RKO (cell line): ENCODE measurements around the gene MORN1.
"Not testable (repeated sequence)": the region's sequence is repeated elsewhere in the genome, so short reads cannot be mapped to it uniquely, and the experiment has no call there.

Experiments used
- DNase-seq: peaks from one replicate; pipeline ENCODE4 v3.0.0-alpha.2; 2016; ENCODE audit warnings: low spot score

MORN1 gene

DNA sequence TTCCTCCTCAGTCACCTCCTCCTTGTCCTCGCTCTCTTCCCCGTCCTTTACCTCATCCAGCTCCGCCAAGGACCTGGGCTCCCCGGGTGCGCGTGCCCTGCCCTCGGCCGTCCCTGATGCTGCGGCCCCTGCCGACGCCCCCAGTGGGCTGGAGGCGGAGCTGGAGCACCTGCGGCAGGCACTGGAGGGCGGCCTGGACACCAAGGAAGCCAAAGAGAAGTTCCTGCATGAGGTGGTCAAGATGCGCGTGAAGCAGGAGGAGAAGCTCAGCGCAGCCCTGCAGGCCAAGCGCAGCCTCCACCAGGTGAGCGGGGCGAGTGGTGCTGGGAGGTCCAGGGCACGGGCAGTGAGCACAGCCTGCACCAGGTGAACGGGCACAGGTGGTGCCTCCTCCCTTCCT lies 87.1 kb downstream of the MORN1 start:
- no peak for DNase-seq

DNA sequence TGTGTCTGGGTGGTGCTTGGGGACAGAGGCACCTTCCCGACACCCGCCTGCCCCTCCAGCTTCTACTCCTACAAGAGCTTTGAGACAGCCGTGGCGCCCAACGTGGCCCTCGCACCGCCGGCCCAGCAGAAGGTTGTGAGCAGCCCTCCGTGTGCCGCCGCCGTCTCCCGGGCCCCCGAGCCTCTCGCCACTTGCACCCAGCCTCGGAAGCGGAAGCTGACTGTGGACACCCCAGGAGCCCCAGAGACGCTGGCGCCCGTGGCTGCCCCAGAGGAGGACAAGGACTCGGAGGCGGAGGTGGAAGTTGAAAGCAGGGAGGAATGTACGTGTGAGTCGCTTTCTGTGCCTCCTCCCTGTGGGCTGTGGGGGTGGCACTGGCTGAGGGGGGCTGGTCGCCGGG lies 87.6 kb downstream of the MORN1 start:
- DNase-seq: no peak

DNA sequence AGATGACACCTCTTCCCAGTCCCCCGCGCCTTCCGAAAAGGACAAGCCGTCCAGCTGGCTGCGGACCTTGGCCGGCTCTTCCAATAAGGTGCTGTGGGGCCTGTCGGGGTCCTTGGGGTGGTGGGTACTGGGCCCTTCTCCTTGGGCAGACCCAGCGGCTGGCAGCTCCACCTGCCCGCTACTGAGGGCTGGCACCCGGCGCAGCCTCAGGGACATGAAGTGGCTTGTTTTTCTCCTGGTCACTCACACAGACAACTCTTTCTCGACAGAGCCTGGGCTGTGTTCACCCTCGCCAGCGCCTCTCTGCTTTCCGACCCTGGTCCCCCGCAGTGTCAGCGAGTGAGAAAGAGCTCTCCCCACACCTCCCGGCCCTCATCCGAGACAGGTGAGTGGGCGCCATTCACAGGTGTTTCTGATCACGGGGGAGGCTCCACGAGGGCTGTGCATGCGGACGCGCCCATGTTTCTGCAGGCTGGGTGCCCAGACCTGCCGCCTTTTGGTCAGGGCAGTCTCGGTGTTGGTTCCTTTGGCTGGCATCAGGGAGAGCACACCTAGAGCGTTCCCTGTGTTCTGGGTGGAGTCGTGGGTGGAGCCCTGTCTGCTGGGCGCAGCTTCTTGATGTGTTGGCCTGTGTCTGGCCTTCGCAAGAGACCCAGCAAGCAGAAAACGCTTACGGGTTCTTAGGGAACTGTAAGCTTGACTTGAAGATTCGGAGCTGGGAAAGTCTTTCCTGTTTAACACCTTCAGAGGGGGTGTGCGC lies 88.2 kb downstream of the MORN1 start:
- DNase-seq: no peak

DNA sequence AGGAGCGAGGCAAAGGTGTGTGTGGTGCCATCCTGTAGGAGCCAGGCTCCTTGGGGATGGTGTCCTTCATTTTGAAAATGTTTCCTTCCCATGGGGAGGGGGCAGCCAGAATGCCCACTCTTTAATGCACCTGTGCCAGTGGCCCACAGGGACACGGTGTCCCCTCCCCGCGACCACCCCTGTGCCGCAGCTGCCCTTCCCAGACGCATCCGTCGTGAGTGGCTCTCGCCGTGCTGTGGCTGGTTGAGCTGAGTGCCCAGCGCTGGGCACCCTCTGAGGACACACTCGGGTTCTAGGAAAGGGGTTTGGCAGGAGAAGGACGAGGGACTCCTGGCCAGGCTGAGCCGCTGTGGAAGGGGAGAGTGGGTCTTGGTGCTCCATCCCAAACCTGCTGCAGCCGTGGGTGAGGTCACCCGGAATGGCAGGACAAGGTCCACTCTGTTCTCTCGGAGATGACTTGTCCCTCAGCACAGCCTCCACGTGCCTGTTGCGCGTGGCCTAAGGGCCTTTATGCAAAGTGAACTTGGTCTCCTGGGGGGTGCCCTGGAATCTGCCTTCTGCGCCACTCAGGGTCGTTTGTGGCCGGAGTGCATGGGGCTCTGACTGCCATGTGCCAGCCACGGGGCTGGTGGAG lies 88.9 kb downstream of the MORN1 start:
- no peak for DNase-seq

DNA sequence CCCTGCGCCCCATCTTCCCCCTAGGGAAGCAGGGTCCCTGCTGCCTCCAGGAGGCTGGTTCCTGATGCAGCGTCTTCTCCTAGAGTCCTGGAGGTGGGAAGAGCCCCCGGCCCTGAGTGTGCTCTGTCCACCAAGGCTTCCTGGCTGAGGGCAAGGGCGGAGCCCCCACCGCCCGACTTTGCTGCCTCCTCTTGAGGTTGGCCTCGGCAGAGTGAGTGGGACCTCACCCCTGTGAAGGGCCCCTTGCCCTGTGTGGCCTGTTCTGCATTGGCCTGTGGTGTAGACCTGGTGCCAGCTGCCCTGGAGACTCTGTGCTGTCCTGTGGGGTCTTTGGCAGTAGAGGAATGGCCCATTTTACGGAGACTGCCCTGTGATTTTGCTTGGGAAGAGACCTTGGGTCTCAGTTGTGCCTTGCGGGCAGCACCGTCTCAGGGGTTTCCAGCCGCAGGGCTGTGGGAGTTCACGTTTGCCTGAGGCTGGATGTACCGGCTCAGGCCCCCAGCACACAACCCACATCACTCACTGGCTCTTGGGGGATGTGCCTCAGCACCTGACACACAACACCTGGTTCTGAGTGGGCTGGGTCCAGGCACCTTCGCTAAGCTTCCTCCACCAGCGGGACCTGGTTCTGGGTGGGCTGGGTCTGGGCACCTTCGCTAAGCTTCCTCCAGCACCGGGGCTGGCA lies 89.6 kb downstream of the MORN1 start:
- no peak for DNase-seq

DNA sequence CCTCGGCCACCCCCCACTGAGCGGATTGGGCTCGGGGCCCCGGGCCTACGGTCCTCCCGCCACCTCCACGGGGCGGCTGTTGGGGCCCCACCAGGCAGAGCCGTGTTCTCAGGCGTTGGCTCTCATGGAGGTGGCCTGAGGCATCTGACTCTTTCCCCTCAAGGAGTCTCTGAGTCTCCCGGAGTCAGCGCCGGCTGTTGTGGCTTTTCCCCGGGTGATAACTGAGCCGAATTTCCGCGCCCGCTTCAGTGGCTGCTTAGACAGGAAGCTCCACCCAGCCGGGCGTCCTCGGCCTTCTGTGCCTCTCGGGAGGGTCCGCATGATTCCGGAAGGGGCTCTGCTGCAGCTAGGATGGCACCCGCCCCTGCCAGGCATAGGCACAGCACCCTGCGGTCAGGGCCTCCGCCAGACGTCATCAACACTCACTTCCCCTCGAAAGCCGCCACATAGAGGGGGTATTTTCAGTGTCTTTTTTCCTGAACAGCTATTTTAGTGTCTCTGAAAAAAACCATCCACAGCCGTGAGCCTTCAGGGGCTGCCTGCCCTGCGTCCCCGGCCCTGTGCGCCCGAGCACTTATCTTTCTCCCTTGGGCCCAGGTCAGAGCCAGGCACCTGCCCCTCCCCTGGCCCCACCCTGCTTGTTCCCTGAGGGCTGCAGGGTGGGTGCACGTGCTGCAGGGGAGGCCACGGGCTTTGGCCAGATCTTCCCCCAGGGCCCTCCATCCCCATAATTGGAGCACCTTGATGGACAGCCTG lies 90.3 kb downstream of the MORN1 start:
- no peak for DNase-seq

DNA sequence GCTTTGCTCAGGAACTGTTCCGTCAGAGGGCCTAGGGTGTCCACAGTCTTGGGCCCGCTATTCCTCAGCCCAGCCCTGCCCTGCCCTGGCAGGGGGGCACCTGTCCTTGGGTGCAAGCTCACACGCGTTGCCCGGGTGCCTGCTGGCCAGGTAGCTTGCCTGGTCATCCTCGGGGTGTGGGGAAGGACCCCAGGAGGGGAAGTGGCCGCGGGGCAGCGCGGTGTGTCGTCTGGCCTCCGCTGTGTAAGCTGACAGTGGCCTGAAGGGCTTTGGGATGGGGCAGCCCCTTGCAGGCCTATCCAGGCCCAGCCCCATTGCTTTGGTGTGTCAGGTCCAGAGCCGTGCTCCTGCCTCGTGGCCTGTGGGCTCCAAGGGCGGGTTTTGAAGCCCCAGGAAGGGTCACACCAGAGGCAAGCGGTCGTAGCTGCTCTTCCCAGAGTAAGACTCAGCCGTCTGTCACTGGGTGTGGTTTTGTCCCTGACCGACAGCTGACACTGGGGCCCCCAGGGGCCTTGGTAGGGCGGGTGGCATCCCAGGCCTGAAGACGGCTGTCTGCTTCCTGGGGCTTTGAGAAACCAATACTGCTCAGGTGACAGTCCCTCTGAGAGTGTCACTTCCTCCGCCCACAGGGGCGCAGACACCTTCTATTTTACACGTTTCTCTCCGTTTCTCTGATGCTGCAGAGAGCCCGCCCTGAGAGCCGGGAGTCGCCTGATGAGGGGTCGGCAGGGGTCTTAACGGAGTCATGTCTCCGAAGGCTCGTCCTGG lies 91.2 kb downstream of the MORN1 start:
- DNase-seq: no peak

DNA sequence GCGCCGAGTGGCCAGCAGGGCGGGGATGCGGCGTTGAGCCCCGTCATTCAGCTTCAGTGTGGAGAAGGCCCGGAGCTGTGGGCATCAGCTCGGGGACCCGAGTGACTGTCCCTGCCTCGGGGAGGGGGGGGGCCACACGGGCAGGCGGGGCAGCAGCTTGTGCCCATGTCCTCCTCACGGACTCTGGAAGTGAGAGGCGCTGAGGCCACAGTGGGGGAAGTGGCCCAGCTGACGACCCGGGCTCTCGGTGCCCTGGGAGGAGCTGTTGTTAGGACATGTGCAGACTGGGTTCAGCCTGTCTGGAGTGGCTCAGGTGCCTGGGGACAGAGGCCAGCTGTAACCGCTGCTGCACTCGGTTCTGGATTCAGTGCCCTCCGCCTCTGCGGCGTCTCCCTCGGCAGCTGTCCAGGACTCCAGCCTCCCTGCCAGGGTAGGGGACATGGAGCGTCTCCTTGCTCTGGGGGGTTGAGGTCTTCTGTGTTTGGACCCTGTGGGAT lies 92.2 kb downstream of the MORN1 start:
- DNase-seq: no peak

DNA sequence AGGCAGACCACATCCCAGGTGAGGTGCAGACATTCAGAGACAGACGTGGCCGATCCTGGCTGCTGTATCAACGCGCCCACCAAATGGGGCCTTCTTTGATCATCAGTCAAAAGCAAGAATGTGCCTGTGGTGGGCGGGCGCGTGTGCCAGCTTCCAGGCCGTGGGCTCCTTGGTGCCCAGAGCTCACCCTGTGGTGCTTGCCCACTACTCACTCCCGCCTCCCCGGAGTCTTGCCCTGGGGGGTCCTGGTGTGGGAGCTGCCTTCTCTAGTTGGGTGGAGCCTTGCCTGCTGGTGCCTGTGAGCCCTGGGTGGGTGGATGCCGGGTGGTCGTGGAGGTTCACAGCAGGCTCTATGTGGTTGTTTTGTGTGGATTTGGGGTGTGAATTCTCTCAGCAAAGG lies 92.7 kb downstream of the MORN1 start:
- DNase-seq: no peak

DNA sequence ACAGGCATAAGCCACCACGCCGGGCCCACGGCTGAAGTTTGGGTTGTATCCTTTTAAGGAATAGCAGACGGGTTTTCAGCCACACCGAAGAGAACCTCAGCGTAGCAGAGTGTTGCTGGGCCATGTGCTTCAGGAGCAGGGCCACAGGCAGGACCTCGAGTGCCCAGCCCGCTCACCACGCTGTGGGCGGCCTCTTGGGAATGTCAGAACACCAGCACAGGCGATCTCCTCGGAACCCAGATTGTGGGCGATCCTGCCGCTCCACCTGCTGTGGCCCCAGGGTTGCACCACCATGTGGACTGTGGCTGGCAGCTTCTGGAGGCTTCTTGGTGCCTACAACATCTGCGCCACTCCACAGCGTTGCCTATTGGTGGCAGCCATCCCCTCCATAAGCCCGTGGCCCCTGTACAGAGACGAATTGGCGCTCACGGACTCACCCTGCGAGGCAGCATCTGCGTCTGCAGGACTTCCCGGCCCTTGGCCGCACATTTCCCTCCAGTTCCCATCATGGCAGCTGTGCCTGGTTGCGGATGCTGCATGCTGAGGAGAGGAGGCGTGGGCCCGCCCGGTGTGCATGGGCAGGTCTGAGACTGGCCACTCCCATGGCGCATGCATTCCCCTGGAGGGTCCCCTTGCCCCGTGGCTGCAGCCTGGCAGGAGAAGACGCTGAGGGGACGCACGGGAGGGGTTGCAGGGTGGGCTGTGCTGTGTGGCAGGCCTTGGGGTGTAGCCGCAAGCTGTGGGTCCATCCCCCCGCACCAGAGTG lies 93.9 kb downstream of the MORN1 start:
- DNase-seq: no peak

DNA sequence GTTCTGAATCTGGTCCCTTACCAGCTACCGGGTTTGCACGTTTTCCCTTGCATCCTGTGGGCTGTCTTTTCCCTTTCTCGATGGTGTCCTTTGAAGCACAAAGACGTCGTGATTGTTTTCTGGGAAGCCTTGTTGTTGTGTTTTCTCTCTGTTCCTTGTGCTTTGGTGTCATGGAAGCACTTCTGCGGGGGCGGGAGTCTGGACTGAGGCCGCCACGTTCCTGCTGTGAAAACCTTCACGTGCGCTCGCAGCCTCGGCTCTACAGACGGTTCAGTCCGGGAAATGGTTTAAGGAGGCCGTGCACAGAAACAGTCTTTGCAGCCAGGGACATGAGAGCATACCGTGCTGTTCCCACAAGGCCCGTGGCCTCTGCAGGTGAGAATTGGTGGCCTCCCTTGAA lies 94.7 kb downstream of the MORN1 start:
- DNase-seq: no peak

DNA sequence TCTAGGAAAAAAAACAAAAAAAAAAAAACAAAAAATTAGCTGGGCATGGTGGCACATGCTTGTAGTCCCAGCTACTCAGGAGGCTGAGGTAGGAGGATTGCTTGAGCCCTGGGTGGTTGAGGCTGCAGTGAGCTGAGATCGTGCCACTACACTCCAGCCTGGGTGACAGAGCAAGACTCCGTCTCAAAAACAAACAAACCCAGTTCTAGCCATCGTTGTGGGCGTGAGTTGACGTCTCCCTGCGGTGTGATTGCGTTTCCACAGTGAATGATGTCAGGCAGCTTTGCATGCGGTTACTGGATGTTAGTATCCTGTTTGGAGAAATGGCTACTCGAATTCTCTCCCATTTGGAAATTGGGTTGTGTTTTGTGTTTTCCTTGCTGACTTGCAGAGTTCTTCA lies 95.1 kb downstream of the MORN1 start:
- not testable (repeated sequence) for DNase-seq

DNA sequence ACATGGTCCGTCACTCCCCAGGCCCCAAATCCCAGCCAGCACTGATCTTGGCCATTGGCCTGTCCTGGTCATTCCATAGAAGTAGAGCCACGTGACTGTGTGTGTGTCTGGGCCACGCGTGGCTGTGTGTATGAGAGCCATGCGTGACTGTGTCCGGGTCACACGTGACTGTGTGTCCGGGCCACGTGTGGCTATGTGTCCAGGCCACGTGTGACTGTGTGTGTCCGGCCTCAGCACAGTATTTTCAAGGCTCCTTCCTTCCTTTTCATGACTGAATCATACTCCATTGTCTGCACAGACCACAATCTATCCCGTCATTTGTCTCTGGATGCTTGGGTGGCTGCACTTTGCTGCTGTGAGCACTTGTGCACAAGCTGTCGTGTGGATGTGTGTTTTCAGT lies 95.8 kb downstream of the MORN1 start:
- no peak for DNase-seq

DNA sequence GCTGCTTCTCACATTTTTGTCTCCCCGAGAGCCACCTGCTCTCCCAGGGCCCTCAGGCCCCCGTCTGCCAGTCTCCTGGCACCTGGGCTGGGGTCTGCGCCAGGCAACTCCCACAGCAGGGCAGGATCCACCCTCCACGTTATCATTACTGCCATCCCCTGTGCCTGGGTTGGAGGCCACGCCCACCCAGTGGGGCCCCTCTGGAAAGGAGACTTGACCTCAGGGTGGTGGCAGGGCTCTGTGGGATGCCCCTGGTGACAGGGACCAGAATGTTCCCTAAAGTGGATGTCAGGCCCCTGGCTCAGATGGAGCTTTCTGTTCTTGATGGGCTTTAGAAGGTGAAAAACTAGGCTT lies 96.7 kb downstream of the MORN1 start:
- DNase-seq: no peak

DNA sequence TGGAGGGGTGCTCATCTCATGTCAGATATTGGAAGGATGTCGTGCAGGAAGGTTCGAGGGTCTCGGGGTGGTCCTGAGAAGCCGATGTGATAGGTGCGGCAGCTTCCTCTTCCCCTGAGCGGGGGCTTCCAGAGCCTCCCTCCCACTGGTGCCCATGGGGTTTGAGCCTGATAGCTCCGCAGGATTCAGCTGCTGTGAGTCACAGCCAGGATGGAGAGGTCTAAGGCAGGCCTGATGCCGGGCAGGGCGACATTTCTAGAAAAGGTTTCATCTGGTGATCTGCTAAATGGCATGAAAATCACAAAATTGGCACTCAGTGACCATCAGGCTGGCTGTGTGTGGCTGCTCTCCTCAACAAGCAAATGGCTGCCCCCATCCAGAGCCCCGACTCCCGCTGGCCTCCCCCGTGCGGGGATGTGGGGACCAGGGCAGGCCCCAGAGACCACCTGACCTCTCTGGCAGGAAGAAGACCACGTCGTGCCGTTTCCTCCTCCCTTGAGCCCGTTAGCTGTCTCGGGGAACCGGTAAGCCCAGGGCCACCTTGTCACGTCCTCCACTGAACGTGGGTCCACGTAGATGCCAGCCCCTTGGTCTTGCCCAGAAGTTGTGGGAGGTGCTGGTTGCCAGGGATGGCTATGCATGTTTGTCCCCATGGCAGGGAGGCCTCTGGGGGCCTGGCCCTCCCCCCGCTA lies 97.2 kb downstream of the MORN1 start:
- no peak for DNase-seq

DNA sequence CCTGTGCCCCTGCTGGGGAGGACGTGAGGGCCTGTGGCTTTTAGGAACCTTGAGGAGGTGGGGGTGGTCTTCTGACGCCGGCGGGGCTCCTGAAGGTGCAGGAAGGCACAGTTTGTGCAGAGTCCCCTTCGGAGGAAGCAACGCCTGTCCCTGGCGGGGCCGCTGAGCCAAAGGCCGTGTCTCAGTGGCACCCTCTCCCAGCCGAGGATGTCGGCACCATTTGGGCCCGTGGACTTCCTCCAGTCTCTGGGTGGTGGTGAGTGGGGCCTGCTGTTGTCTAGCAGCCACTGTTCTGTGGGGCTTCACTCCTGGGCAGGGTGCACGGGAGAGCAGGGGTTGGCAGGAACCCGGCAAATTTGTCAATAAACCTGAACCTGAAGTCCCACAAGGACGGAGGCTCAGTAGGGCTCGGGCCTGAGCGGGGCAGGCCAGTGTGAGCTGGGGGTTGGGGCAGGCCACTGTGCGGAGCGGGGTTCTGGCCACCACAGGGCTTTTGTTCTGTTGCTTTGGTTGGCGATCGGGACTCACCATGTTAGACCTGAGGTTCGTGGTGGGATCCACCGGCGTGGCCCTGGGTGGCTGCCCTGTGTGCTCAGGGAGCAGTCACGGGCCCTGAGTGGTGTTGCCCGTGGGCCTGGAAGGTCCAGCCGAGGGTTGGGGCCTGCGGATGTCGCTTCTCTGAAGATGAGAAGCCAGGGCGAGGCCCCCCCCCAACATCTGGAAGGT lies 98.5 kb downstream of the MORN1 start:
- DNase-seq: no peak

DNA sequence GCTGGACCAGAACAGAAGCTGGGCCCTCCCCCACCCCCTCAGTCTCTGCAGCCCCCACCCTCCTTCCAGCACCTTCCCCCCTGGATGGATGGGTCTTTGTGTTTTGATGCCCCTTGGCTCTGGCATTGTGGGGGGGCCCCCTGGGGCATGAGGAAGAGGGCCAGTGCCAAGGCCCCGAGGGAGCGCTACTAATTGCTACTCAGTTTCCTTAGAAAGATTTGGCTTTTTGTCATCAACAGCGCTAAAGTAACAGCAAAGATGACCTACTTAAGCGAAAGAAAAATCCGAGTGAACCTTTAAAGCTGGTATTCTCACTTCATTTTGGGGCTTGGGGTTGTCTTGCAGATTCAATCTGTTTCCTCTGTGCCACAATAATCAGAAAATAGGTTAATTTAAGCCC lies 99.8 kb downstream of the MORN1 start:
- DNase-seq: no peak

DNA sequence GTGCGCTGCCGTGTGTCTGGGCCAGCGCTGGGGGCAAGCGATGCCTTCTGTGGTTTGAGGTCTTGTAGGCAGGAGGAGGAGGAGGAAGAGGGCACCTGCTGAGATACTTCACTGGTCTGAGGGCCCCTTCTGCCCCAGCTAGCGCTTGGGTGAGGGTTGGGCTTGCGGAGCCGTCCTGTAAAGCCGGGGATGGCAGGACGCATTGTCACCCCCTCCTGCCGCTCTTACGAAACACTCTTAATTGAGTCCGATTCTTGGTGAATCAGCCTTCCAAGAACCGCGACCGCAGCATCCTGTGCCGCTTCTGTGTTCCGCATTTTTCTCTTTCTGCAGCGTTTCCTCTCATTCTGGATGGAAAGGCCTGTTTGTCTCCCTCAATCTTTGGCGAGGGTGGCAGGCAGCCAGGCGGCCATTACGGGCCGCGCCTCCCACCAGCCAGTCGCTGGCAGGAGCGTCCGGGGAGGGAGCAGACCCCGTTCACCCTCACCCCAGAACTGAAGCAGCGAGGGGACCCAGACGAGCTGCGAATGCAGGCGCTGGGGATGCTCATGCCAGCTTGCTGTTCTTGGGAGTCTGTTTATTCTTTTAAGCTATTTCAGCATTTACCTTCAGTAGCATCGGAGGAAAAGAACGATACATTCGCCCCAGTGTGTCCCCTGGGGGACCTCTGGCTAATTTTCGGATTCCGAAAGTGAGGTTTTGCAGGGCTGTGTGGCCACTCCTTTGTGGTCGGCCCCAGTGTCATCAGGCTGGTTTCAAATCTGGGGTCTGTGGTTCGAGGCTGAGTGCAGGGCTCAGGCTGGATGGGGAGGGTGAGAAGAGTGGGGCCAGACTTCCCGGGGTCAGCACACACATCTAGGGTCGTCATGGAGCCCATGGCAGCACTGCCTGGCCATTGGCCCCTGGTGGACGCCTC lies 100.5 kb downstream of the MORN1 start:
- DNase-seq: no peak

DNA sequence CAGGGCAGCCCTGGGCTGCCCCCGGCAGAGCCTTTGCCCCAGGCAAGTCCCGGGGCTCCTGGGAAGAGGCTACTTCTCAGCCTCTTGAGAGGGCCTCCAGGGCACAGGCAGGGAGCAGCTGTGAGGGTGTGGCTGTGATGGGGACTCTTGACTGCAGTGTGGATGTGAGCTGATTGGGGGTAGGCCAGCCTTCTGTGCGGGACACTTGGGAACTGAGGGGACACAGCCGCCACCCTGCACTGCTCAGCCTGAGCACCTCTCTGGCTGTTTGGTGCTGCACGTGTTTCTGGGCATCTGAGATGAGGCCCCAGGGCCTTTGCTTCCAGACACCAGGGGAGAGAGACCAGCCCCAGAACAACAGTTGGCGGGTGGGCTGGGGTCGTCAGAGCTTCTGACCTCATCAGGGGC lies 101.2 kb downstream of the MORN1 start:
- no peak for DNase-seq
